GM18499 (cell line): ENCODE data around the gene LCE2D.
"Not testable (repeated sequence)": the region's sequence is repeated elsewhere in the genome, so short reads cannot be mapped to it uniquely, and the experiment has no call there.

Experiments used
- ATAC-seq: cut with Tn5 transposase; IDR thresholded peaks from one replicate; pipeline ENCODE4 v1.9.1; 2021; ENCODE audit warnings: moderate number of reproducible peaks; ENCODE audit not compliant: insufficient read depth, unreplicated experiment

The LCE2D gene

DNA sequence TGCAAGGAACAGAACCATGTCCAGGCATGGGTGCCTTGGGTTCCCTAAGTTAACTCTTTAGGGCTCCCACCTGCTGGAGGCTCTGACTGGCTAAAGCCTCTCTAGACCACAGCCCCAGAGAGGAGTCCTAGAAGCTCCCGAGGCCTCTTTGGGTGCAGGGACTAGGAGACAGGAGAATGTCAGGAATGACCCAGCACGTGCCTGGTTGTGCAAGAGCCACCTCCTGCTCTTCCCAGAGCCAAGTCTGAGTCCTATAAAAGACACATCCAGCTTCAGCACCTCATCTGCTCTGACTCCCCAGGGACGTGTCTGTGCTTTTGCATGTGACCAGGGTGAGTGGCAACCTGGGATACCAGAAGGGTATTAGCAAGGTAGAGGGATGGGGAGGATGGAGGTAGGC is at the start of gene LCE2D:
Gene LCE2D (plus strand): TSS at position 283 of the 400 bp plus-strand sequence. CDS start 726 bp downstream, outside the sequence.
- ATAC-seq, result no peak

GRCh38 chr1:152613511-152613910 is 49.7 kb upstream of the LCE2D start, which contains the start of gene LCE3B:
Gene LCE3B, plus strand, starts transcription at chr1:152613811. Its CDS starts 0 bp downstream, at chr1:152613811.
- no peak for ATAC-seq

GRCh38 chr1:152621993-152622392 is 41.2 kb upstream of the LCE2D start:
- no peak for ATAC-seq

- no peak for ATAC-seq
Observed at GRCh38 chr1:152622803-152623202, 40.4 kb upstream of the LCE2D start, which contains the start of gene LCE3A. Gene LCE3A, minus strand, starts transcription at chr1:152623103. Its CDS starts 0 bp downstream, at chr1:152623103.

- no peak for ATAC-seq
Observed at GRCh38 chr1:152623203-152623844, 39.9 kb upstream of the LCE2D start.

DNA sequence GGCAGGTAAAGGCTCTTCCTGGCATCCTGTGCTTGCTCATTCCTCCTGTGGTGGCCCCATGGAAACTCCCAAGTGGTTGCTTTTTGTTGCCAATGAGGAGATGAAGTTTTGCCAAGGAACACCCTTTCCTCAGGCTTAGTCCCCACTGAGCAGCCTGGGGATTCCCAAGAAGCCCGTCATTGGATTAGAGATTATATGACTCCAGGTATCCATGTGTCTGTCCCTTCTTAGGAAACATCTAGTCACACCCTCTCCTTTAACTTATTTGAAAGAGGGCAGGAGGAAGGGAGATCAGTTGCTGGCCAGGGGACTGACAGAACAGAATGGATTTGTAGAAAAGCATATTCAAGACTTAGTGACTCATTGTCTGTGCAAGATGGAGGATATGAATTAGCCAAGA is 36.4 kb upstream of the LCE2D start:
- no peak for ATAC-seq

DNA sequence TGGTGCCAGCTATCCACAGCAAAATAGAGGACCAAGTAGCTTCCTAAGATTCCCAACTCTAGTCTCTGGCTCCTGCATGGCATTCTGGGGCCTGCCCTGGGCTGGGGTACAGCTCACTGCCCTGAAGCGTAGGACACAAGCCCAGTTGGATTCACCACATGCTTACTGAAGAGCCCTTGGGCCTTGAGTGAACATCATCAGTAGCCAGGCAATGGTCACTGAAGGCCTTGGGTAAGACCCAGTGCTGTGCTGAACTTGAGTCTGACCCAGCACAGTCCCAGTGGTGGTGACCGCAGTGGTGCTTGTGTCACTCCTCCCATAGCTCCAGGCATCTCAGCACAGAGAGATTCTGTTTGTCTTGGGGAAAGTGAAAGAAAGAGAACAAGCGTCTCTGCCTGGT is 32.6 kb upstream of the LCE2D start:
- ATAC-seq, result no peak

GRCh38 chr1:152640351-152640750 is 22.8 kb upstream of the LCE2D start:
- no peak for ATAC-seq

- ATAC-seq, result no peak
Observed at GRCh38 chr1:152643945-152644344, 19.2 kb upstream of the LCE2D start.

GRCh38 chr1:152645146-152645545 is 18.0 kb upstream of the LCE2D start:
- no peak for ATAC-seq

GRCh38 chr1:152646656-152647055 is 16.5 kb upstream of the LCE2D start:
- ATAC-seq, result no peak

DNA sequence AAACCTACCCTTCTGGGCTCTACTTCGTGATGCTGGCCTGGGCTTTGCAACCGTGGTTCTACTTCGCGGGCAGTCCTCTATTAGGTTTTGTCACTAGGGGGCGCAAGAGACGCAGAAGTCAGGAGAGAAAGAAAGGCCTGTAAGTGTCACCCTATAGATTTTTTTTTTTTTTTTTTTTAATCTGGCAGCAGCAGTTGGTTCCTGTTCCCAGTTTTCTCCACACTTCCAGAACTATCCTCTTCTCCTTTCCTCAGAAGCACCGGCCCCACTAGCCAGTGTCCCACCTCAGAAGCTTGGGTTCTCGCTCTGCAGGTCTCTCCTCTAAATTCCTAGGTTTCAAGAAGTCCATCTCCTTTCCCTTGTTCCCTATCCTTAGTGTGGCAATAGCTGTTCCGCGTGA is 9.1 kb upstream of the LCE2D start:
- no peak for ATAC-seq

GRCh38 chr1:152656459-152656858 is 6.7 kb upstream of the LCE2D start:
- ATAC-seq, result no peak

GRCh38 chr1:152657677-152658076 is 5.5 kb upstream of the LCE2D start:
- no peak for ATAC-seq

- ATAC-seq, result no peak
Observed at GRCh38 chr1:152658649-152659048, 4.5 kb upstream of the LCE2D start.

- not testable (repeated sequence) for ATAC-seq
Observed at GRCh38 chr1:152666171-152666570, 3.0 kb downstream of the LCE2D start.

GRCh38 chr1:152667648-152668047 is 4.5 kb downstream of the LCE2D start:
- ATAC-seq, result no peak

DNA sequence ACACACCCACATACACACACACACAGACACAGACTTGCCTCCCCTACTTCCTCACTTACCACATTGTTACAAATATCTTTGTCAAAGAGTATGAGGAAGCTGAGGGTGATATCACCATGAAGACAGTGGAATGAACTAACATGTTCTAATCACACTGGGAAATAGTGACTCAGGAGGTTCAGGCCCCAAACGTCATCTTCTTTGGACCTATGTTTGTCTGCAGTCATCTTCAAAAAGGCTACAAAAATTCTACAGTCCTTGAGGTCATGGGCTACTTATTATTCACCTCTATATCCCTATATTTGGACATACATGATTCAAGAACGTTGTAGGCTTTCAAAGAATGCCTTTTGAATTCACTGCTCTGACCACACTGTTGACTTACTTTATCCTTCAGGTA is 9.8 kb downstream of the LCE2D start:
- no peak for ATAC-seq

DNA sequence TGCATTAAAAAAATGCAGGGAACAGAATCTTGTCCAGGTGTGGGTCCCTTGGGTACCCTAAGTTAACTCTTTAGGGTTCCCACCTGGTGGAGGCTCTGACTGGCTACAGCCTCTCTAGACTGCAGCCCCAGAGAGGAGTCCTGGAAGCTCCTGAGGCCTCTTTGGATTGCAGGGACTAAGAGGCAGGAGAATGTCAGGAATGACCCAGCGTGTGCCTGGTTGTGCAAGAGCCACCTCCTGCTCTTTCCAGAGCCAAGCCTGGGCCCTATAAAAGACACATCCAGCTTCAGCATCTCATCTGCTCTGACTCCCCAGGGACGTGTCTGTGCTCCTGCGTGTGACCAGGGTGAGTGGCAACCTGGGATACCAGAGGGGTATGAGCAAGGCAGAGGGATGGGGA is 11.8 kb downstream of the LCE2D start, which contains the start of gene LCE2C:
Gene LCE2C (plus strand): TSS at position 297 of the 400 bp plus-strand sequence. CDS start 737 bp downstream, outside the sequence.
- ATAC-seq, result not testable (repeated sequence)

GRCh38 chr1:152679459-152679858 is 16.3 kb downstream of the LCE2D start:
- no peak for ATAC-seq

GRCh38 chr1:152681616-152682015 is 18.4 kb downstream of the LCE2D start:
- no peak for ATAC-seq

DNA sequence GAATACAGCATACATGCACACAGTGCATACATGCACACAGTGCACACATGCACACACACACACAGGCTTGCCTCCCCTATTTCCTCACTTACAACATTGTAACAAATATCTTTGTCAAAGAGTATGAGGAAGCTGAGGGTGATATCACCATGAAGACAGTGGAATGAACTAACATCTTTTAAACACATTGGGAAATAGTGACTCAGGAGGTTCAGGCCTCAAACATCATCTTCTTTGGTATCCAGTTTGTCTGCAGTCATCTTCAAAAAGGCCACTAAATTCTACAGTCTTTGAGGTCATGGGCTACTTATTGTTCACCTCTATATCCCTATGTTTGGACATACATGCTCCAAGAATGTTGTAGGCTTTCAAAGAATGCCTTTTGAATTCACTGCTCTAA is 20.7 kb downstream of the LCE2D start:
- no peak for ATAC-seq
